HG02981 (cell line): ENCODE data around the gene ZFYVE9.
"Not testable (repeated sequence)": the region's sequence is repeated elsewhere in the genome, so short reads cannot be mapped to it uniquely, and the experiment has no call there.

Experiments
- ATAC-seq: cut with Tn5 transposase; IDR thresholded peaks from one replicate; pipeline ENCODE4 v1.9.1; 2021; ENCODE audit warnings: mild to moderate bottlenecking, moderate library complexity; ENCODE audit not compliant: unreplicated experiment

ZFYVE9 gene

DNA sequence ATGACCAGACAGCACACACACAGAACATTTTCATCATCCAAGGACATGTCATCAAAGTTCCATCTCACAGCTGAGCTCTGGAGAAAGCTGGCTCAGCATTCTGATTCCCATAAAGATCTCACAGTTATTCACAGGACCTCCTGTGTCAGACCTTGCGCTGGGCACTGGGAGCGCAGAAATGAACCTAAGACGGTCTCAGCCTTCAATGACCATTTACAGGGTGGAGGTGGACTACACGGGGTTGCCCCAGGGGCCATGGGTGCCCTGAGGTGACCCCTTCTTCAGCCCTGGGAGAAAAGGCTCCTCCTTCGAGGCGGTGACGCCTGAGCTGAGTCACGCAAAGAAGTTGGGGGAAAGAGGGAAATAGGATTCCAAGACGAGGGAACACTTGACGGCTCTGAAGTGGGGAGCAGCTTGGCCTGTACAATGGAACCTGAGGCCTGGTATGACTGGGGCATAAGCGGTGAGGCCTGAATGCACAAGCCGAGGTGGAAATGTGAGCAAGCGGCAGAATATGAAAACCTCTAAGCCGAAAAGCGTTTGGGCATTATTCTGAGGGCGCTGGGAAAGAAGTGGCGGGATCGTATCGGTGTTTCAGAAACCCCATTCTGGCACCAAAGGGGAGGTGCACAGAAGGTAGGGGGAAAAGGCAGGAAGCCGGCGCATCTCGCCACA, 223.3 kb downstream of the ZFYVE9 start:
- no peak for ATAC-seq

GRCh38 chr1:52365746-52366516, 224.0 kb downstream of the ZFYVE9 start, which contains the start of gene CC2D1B:
TSS of gene CC2D1B (minus strand) at chr1:52366205. CDS start at chr1:52364620, 1,585 bp downstream.
- peak; percentile 90 for ATAC-seq

DNA sequence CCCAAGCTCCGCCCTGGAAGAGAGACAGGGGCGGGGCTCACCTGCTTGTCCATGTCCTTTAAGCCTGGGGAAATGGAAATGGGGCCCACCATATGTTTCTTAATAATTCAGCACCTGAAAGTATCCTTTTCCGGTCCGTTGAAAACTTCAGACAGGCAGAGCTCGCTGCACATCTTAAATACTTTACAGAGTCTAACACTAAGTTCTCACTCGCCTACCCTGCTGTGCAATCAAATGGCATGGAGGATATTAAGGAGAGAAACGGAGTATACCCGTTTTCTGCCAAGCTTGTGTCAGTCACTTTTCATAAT, 224.6 kb downstream of the ZFYVE9 start:
- ATAC-seq, result no peak

GRCh38 chr1:52367272-52367671, 225.4 kb downstream of the ZFYVE9 start:
- ATAC-seq, result no peak

- no peak for ATAC-seq
Observed at GRCh38 chr1:52368383-52369172, 226.7 kb downstream of the ZFYVE9 start.

GRCh38 chr1:52369851-52370250, 228.0 kb downstream of the ZFYVE9 start:
- not testable (repeated sequence) for ATAC-seq

DNA sequence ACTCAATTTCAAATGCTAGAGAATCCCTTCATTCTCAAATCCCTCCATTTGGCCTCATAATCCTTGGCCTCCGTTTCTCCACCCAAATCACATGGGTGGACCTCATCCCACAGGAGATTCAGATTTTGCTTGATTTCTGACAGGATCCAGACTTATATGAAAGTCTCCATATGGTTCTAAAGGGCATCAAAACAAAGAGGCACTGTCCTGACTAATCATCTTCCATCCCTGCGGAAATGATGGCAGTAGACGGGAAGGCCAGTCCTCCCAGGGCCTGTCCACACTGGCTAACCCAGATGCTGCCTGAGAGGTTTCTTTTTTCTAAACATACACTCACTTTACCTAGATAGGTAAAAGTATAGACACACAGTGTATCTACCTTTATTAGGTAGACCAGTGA, 243.5 kb downstream of the ZFYVE9 start:
- ATAC-seq, result no peak

GRCh38 chr1:52386458-52386857, 244.6 kb downstream of the ZFYVE9 start:
- ATAC-seq, result no peak

DNA sequence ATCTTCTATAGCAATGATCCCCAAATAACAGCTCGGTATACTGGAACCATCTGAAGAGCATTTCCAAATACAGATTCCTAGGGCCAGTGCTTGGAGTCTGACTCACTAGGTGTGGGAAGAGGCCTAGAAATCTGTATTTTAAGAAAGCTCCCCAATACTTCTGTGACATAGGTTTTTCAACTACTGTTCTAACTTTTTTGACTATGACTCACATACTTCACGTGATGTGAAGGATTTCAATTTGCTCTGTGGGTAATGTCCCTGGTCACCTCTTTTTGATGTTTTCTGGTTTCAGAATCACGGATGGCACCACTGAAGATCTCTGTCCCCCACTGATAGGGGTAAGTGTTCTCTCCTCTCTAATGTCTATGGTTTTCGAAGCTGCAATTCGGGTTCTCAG, 251.3 kb downstream of the ZFYVE9 start:
- ATAC-seq, result no peak
